A673 (cell line): ENCODE results near the gene SP100. TPM values are rescaled to one million over a fixed set of nuclear protein-coding genes. Genes with fewer than 3 reads are reported as not detected.

Experiments
- BruUV-seq: library from RNA; stranded (reverse); fragments of 400-500 nt; replicated peaks from 2 replicates; lab custom pipeline; 2021; lab: Mats Ljungman, UMichigan
- CTCF ChIA-PET: fragments of 300-600 bp; sonication (Branson Sonifier 250); formaldehyde crosslinking; loops from one replicate; lab custom pipeline; 2022; ENCODE audit warnings: antibody characterized with exemption; lab: Charles Lee
- POLR2A ChIA-PET: fragments of 300-600 bp; sonication (Branson Sonifier 250); formaldehyde crosslinking; loops from one replicate; lab custom pipeline; 2022; ENCODE audit warnings: antibody characterized with exemption; ENCODE audit not compliant: low non-redundant PET; lab: Charles Lee
- DNase-seq: peaks from one replicate; pipeline ENCODE4 v3.0.0-alpha.2; 2015; ENCODE audit warnings: low spot score
- H3K27ac ChIP-seq: fragments of 200-600 bp; sonication (generic); 2 replicates; pipeline ENCODE4 v1.5.1; 2016; ENCODE audit warnings: mixed run types, low read depth, mild to moderate bottlenecking, mixed read lengths, antibody characterized with exemption, low read length; ENCODE audit not compliant: poor library complexity, severe bottlenecking
- H3K27me3 ChIP-seq: fragments of 200-600 bp; sonication (generic); replicated peaks from 2 replicates; pipeline ENCODE4 v1.6.1; 2017; ENCODE audit warnings: mixed run types, low read depth, mild to moderate bottlenecking, mixed read lengths, antibody characterized with exemption, low read length; ENCODE audit not compliant: insufficient read depth, poor library complexity
- H3K36me3 ChIP-seq: fragments of 200-600 bp; sonication (generic); 2 replicates; pipeline ENCODE4 v1.6.1; 2016; ENCODE audit warnings: mixed run types, mild to moderate bottlenecking, mixed read lengths, antibody characterized with exemption, low read length; ENCODE audit not compliant: insufficient read depth, poor library complexity, severe bottlenecking
- H3K4me1 ChIP-seq: fragments of 200-600 bp; sonication (generic); 2 replicates; pipeline ENCODE4 v1.6.1; 2017; ENCODE audit warnings: mixed run types, mild to moderate bottlenecking, mixed read lengths, antibody characterized with exemption, low read length; ENCODE audit not compliant: insufficient read depth, poor library complexity, severe bottlenecking
- H3K4me3 ChIP-seq: fragments of 200-600 bp; sonication (generic); 2 replicates; pipeline ENCODE4 v1.5.1; 2016; ENCODE audit warnings: low read depth, mixed run types, mild to moderate bottlenecking, mixed read lengths, low read length; ENCODE audit not compliant: poor library complexity, severe bottlenecking
- H3K9me3 ChIP-seq: fragments of 200-600 bp; sonication (generic); 2 replicates; pipeline ENCODE4 v1.6.1; 2016; ENCODE audit warnings: mixed run types, low read depth, mild to moderate bottlenecking, mixed read lengths, antibody characterized with exemption, low read length; ENCODE audit not compliant: poor library complexity, severe bottlenecking
- CTCF ChIP-seq: fragments of 300-800, 200-600 bp; sonication (generic); conservative IDR thresholded peaks from 2 replicates; pipeline ENCODE4 v1.5.1; 2017; ENCODE audit warnings: low read depth, mild to moderate bottlenecking, antibody characterized with exemption, low read length, moderate library complexity, mixed read lengths
- EZH2 ChIP-seq: fragments of 200-600 bp; sonication (generic); IDR thresholded peaks from 2 replicates; pipeline ENCODE4 v1.6.1; 2017; ENCODE audit warnings: borderline replicate concordance, low read depth, mild to moderate bottlenecking, mixed read lengths, antibody characterized with exemption, low read length; ENCODE audit not compliant: poor library complexity, severe bottlenecking
- intact Hi-C: fragments of 100-400 bp; cut with micrococcal nuclease; formaldehyde crosslinking; loops from one replicate; pipeline ENCODE4 v1.10.0; 2022; ENCODE audit not compliant: unreplicated experiment
- total RNA-seq: library from RNA; stranded (reverse); gene quantifications from 2 replicates; pipeline ENCODE4 v1.2.3, GENCODE V29; 2021

Gene SP100
- total RNA-seq, 1 experiment from 2014 or later, result 2.9 TPM

GRCh38 chr2:230564805-230565779 is 149.1 kb downstream of the SP100 start:
- Histone ChIP-seq H3K36me3 (no peaks in the 10 kb centered on the region), H3K9me3 (no peaks in the 10 kb centered on the region), H3K27me3 (no peaks in the 10 kb centered on the region), H3K27ac (no peak overlapping the region), H3K4me3 (no peak overlapping the region), H3K4me1 (no peaks in the 10 kb centered on the region)
- ChIA-PET CTCF (no interaction called here), POLR2A (no interaction called here)
- TF ChIP-seq CTCF (no peak), EZH2 (no peak)
- BruUV-seq, result no TSS peak
- intact Hi-C loops, result no loop called here
- no peak for DNase-seq

- Histone ChIP-seq H3K27me3 (no peaks in the 10 kb centered on the region), H3K9me3 (no peaks in the 10 kb centered on the region), H3K27ac (no peak overlapping the region), H3K4me3 (no peak overlapping the region), H3K4me1 (no peaks in the 10 kb centered on the region), H3K36me3 (no peaks in the 10 kb centered on the region)
- CTCF ChIA-PET, result no interaction called here
- POLR2A ChIA-PET, result no interaction called here
- no TSS peak for BruUV-seq
- no peak for TF ChIP-seq EZH2
- TF ChIP-seq CTCF, result no peak
- intact Hi-C loops, result no loop called here
- DNase-seq, result no peak
Observed at GRCh38 chr2:230569298-230569697, 153.3 kb downstream of the SP100 start.

- ChIA-PET POLR2A (no interaction called here), CTCF (no interaction called here)
- TF ChIP-seq EZH2, result no peak
- TF ChIP-seq CTCF, result no peak
- BruUV-seq, result no TSS peak
- Histone ChIP-seq H3K36me3 (no peaks in the 10 kb centered on the region), H3K4me3 (no peak overlapping the region), H3K27me3 (no peaks in the 10 kb centered on the region), H3K27ac (no peak overlapping the region), H3K4me1 (no peaks in the 10 kb centered on the region), H3K9me3 (no peaks in the 10 kb centered on the region)
- intact Hi-C loops, result no loop called here
- DNase-seq, result no peak
Observed at GRCh38 chr2:230570987-230571386, 155.0 kb downstream of the SP100 start.
